ENCODE measurements around the gene GSG1.
"Not testable (repeated sequence)": the region's sequence is repeated elsewhere in the genome, so short reads cannot be mapped to it uniquely, and the experiment has no call there.

GSG1 gene

DNA sequence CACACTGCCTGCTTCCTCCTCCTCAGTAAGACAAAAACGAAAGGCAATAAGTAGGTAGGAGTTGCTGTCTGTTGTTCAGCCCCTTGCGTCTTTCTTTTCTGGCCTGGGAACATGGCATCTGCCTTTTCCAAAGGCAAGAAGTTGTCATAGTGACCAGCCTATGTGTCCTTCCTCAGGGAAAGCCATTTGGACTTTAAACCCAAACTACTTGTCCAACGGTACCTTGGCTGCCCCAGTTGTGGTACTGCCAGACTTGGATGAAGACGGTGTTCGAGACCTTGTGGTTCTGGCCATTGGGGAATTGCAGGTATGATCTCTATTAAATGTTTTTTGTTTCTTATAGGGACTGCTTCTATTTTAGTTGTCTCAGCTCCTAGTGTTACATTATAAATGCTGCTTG, 40.8 kb downstream of the GSG1 start:
- DNase-seq (ENCODE audit: low read depth in 2 of 2) = no peak

- no peak for DNase-seq (ENCODE audit: low read depth in 2 of 2)
Observed at GRCh38 chr12:13061377-13061776, 42.1 kb downstream of the GSG1 start.

- DNase-seq (ENCODE audit: low read depth in 2 of 2) = no peak
Observed at GRCh38 chr12:13060581-13060980, 42.9 kb downstream of the GSG1 start.

DNA sequence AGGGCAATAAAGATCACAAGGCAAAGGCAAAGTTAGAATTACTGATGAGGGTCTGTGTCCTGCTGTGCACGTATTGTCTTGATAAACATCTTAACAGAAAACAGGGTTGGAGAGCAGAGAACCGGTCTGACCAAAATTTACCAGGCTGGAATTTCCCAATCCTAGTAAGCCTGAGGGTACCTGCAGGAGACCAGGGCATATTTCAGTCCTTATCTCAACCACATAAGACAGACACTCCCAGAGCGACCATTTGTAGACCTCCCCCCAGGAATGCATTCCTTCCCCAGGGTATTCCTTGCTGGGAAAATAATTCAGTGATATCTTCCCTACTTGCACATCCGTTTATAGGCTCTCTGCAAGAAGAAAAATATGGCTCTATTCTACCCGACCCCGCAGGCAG, 49.9 kb downstream of the GSG1 start:
- not testable (repeated sequence) for DNase-seq (ENCODE audit: low read depth in 2 of 2)

DNA sequence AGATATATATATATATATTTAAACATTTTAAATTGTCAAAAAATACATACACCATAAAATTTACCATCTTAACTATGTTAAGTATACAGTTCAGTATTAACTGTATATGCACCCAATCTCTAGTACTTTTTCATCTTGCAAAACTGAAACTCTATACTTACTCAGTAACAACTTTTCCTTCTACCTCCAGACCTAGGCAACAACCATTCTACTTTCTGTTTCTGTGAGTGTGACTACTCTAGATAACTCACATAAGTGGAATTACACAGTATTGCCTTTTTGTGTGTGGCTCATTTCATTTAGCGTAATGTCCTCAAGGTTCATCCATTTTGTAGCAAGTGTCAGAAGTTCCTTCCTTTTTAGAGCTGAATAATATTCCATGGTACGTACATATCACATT, 51.0 kb downstream of the GSG1 start:
- DNase-seq (ENCODE audit: low read depth in 2 of 2) = no peak

- no peak for DNase-seq (ENCODE audit: low read depth in 2 of 2)
Observed at GRCh38 chr12:13049816-13050215, 53.7 kb downstream of the GSG1 start.

DNA sequence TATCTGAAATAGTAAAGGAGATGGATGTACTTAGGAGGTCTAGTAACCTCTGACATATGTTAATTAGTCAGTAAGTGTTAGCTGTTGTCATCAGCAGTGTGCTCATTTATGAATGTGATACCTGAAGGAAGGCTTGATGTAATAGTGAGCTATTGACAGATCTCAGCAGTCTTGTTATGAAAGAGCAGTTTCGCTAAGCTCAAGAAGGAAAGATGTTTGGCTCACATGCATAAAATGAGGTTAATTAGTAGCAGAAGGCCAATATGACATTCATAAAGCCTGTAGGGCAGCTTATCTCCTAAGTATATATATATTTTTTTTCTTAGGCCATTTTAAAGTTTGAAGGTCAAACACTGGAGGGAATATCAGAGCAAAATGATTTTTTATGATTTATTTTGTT, 56.5 kb downstream of the GSG1 start:
- DNase-seq (ENCODE audit: low read depth in 2 of 2) = no peak

DNA sequence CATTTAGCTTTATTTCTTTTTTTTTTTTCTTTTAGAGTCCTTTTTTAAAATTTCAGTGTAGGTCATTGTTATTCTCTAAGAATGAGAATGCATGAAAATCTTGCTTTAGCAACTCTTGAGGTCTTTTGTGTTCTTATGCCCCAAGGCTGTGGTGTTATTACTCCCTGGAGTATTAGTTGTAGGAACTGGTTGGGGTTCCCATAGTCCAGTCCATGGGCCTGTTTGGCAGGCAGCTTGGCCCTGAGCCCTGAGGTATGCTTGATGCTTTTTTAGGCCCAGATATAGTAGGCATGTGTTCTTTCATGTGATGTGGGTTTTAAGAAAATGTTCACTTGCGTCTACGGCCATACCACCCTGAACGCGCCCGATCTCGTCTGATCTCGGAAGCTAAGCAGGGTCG, 57.7 kb downstream of the GSG1 start:
- no peak for DNase-seq (ENCODE audit: low read depth in 2 of 2)

DNA sequence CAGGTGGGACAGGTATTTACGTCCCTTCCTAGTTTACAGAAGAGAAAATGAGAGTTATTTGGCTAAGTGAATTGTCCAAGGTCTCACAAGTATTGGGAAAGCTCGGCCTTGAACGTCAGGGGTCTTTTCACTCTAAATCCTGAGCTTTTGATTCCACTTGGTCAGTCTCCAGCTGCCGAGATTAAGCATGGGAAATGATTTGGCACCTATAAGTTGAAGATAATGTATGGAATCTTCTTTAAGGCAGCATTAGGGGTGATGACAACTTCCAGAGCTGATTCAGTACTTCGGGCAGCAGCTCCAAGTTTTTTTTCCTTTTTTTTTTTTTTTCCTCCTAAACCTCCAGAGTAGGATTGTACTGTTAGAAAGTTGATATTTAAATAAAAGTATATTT, 58.6 kb downstream of the GSG1 start:
- DNase-seq (ENCODE audit: low read depth in 2 of 2) = no peak

GRCh38 chr12:13044002-13044905, 59.2 kb downstream of the GSG1 start, which contains the start of gene FAM234B:
FAM234B (plus strand) TSS chr12:13044381; CDS start chr12:13044404, 23 bp downstream.
- DNase-seq (ENCODE audit: low read depth in 2 of 2) = peak; percentile 41 to 72

- DNase-seq (ENCODE audit: low read depth in 2 of 2) = no peak
Observed at GRCh38 chr12:13042666-13043230, 60.7 kb downstream of the GSG1 start.

- DNase-seq (ENCODE audit: low read depth in 2 of 2) = no peak
Observed at GRCh38 chr12:13041224-13041623, 62.2 kb downstream of the GSG1 start.

- DNase-seq (ENCODE audit: low read depth in 2 of 2) = no peak
Observed at GRCh38 chr12:13039328-13039956, 64.0 kb downstream of the GSG1 start.

DNA sequence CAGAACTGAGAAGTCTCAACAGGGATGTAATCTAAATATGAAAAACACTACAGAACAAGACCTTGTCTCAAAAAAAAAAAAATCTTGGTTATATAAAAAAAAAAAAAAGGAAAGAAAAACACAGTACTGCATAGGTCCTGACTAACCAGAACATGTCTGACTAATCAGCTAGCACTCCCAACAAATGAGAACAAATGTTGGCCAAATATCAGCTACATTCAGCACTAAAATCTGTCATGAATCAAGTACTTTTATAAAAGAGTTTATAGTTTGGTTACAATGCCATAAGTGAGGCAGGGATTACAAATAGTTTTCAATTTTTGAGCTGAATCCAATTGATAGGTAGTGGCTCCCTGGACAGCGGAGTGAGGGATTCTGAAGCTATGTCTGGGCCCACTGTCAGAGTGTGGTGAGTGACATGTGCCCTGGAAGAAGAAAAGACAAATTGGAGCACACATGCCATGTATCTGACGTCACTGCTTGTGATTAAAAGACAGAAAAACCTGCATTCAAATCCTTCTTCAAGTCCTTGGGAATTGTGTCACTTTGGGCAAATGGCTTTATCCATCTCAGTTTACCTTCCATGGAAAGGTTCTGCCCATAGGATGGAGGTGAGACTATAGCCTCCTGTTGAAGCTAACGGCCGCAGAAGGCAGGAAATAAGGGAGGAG, 64.8 kb downstream of the GSG1 start:
- no peak for DNase-seq (ENCODE audit: low read depth in 2 of 2)

GRCh38 chr12:13036881-13037280, 66.6 kb downstream of the GSG1 start:
- DNase-seq (ENCODE audit: low read depth in 2 of 2) = no peak

GRCh38 chr12:13035335-13035734, 68.1 kb downstream of the GSG1 start:
- not testable (repeated sequence) for DNase-seq (ENCODE audit: low read depth in 2 of 2)

All from stimulated activated CD4-positive, alpha-beta T cell treated with anti-CD3 and anti-CD28 coated beads, Interleukin-15, amount 100 ng/mL, for 48 hours (primary cell).